ENCODE data around the gene SIRT5.

Gene SIRT5

GRCh38 chr6:13574571-13575376 is at the start of gene SIRT5:
TSS of gene SIRT5 (plus strand) at chr6:13574601. CDS start at chr6:13584111, 9,510 bp downstream.
- DNase-seq: peak; percentile 95

GRCh38 chr6:13524801-13525508 is 49.4 kb upstream of the SIRT5 start:
- no peak for DNase-seq

- DNase-seq: no peak
Observed at GRCh38 chr6:13526357-13526726, 48.1 kb upstream of the SIRT5 start.

- no peak for DNase-seq
Observed at GRCh38 chr6:13526727-13527670, 47.4 kb upstream of the SIRT5 start.

- DNase-seq: no peak
Observed at GRCh38 chr6:13527671-13528056, 46.7 kb upstream of the SIRT5 start.

- no peak for DNase-seq
Observed at GRCh38 chr6:13528232-13528631, 46.2 kb upstream of the SIRT5 start.

- DNase-seq: no peak
Observed at GRCh38 chr6:13528777-13529343, 45.5 kb upstream of the SIRT5 start.

- DNase-seq: no peak
Observed at GRCh38 chr6:13531956-13532355, 42.4 kb upstream of the SIRT5 start.

GRCh38 chr6:13534536-13534935 is 39.9 kb upstream of the SIRT5 start:
- no peak for DNase-seq

- no peak for DNase-seq
Observed at GRCh38 chr6:13535306-13535705, 39.1 kb upstream of the SIRT5 start.

GRCh38 chr6:13536796-13537526 is 37.4 kb upstream of the SIRT5 start:
- DNase-seq: no peak

- no peak for DNase-seq
Observed at GRCh38 chr6:13537527-13537897, 36.9 kb upstream of the SIRT5 start.

- peak; percentile 72 for DNase-seq
Observed at GRCh38 chr6:13538084-13538483, 36.3 kb upstream of the SIRT5 start.

GRCh38 chr6:13538600-13538999 is 35.8 kb upstream of the SIRT5 start:
- DNase-seq: no peak

GRCh38 chr6:13539572-13539971 is 34.8 kb upstream of the SIRT5 start:
- no peak for DNase-seq

- DNase-seq: no peak
Observed at GRCh38 chr6:13541496-13541895, 32.9 kb upstream of the SIRT5 start.

- DNase-seq: no peak
Observed at GRCh38 chr6:13544454-13545186, 29.8 kb upstream of the SIRT5 start.

- no peak for DNase-seq
Observed at GRCh38 chr6:13545885-13546284, 28.5 kb upstream of the SIRT5 start.

- peak; percentile 58 for DNase-seq
Observed at GRCh38 chr6:13548500-13549210, 25.7 kb upstream of the SIRT5 start.

GRCh38 chr6:13550656-13551055 is 23.7 kb upstream of the SIRT5 start:
- peak; percentile 84 for DNase-seq

- no peak for DNase-seq
Observed at GRCh38 chr6:13553646-13554045, 20.8 kb upstream of the SIRT5 start.
